Heart left ventricle (tissue), 13 donors: Measurements from ENCODE around the gene EYA4.

ENCODE experiments used
- CTCF ChIP-seq, 12 donors: fragments of 200-600 bp; sonication (generic) in 4 of 12; IDR thresholded peaks; one replicate each; pipeline versions ENCODE4 v1.5.0 to v1.8.0; 2018 to 2022; ENCODE audit warnings: antibody characterized with exemption in 12 of 12, mild to moderate bottlenecking in 5 of 12
- POLR2A ChIP-seq, 2 donors: fragments of 450-650 bp; IDR thresholded peaks; one replicate each; pipeline ENCODE4 v1.6.1; 2017; ENCODE audit warnings: antibody characterized with exemption in 2 of 2, mild to moderate bottlenecking in 2 of 2, moderate library complexity in 2 of 2
- donor health status: ischemic (EF 13 %, LVEDD 7.1; RV severe dilation, severe dysfunction).
- donor health status: DM: no; HTN: yes; CAD: no.
- donor health status: DM: no; HTN: no; CAD: no.
- donor health status: ischemic (EF 25% LVEDD 6.9; RV normal size, moderate dysfunction).
- donor health status: ischemic (EF 25% LVEDD 5.7; RV mildly dilated, moderate dysfunction).
- donor health status: ischemic (EF 35%, LVEDD 5.7; RV mildly dilated, moderate dysfunction).
- donor health status: nonischemic (EF 11% LVEDD 7.7; RV severe dilation, severe dysfunction).
- donor health status: DM: yes; HTN: yes; CAD: no.
- donor health status: PGD.
- donor health status: ischemic (EF 29% LVEDD 5.4; RV normal size, mild dysfunction).
- donor health status: nonischemic (EF 23%, LVEDD 6.1; RV moderate dilation, normal function).

GRCh38 chr6:133460101-133460500 lies 218.9 kb downstream of the EYA4 start:
- TF ChIP-seq CTCF (IDR thresholded peaks at IDR 0.05), result no peak
- no peak for TF ChIP-seq POLR2A (IDR thresholded peaks at IDR 0.05)
